Measurements from ENCODE around the gene AKR7A2.
"Not testable (repeated sequence)": the region's sequence is repeated elsewhere in the genome, so short reads cannot be mapped to it uniquely, and the experiment has no call there.

AKR7A2 gene

DNA sequence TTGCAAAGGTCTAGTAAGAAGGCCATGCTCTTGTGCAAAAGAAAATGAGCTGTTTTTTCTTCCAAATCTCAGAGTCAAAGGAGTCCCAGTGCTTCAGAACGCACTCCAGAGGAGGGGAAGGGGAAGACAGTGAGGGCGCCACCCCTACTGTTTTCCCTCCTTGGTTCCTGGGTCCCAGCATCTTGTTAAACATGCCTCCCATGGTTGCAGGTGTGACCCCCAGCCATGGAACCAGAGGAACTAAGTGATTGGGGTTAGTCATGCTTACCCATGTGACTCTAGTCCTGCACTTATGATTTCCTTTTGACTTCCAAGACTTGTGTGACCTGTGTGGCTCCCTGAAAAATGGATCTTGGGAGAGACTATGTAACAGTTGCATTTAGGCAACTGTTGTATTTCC, 17.3 kb downstream of the AKR7A2 start:
- no peak for DNase-seq

DNA sequence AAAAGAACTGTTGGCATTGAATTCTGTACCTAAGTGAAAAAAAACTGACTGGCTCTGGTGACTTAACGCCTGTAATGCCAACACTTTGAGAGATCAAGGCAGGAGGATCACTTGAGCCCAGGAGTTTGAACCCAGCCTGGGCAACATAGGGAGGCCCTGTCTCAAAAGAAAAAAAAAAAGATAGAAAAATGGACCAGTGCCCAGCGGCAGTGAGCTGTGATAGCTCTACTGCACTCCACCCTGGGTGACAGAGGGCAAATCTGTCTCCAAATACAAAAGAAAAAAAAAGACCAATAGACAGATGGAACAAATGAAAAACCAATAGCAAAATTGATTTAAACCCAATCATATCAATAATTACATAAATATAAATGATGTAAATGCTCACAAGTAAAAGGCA, 22.7 kb downstream of the AKR7A2 start:
- no peak for DNase-seq

DNA sequence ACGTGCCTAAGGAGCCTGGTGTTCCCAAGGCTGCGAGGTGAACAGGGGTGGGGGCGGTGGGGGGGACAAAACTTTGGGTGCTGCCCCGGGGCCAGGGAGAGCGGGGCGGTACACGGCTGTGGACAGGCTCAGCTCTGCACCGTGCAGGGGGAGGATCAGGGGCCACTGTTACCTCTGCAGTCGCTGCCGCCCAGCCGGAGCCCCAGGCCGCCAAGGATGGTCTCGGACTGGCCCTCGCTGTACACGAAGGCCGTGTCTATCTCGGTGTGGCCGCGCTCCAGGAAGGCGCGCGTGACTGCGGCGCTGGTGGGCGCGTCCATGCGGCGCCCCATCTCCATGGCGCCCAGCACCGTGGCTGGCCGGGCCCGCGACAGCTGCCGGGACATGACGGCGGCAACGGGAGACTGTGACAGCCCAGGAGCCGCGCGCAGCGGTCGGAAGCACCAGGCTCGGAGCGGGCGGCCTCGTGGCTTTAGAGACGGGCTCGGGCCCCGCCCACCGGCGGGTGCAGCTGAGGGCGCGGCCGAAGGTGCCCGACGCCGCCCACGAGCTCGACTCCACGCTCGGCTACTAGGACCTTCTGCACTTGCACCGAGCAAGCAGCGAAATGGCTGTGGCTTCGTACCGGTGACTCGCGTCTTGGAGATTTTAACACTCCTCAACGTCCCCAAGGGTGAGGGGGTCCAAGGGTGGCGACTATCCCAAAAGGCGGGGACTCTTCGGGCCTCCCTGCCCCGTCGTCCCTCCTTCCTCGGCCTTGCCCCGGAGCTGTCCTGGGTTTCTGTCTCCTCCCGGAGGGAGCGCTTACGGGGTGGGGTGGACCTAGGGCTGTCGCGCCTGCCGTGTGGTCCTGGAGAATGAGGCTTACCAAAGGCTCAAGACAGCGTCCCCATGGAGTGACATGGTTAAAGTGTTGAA, 23.4 kb downstream of the AKR7A2 start, which contains the start of gene AKR7A3:
Gene AKR7A3 (minus strand): TSS at position 447 of the 918 bp plus-strand sequence. CDS start 61 bp downstream, at position 386.
- DNase-seq = not testable (repeated sequence)

DNA sequence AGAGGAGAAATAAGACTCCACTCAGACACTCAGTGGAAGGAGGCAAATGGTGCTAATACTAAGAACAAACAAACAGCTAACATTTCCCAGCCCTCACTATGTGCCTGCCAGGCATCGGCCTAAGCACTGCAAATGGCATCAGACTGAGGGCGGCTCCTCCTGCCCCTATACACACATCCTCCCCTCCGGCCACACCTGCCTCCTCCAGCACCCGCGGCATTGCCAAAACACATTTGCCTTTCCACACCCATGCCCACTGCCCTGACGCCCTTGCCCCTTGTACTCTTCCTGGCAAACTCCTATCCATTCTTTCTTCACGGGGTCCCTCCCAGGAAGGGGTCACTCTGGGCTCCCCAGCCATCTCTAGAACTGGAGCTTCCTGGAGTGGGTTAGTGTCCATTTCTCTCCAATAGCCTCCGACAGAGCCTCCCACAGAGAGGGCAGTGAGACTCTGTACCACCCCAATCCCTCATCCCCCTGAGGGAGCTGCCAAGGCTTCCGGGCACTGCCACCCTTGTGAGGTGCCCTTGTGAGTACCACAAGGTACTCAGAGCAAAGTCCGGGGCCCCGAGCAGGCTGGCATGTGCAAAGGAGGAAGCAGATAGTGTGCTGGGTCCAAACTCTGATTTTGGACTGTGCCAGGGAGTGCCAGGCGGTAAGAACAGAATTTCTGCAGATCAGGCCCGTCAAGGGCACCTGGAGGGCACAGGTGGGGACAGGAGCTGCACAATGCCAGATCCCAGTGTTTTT, 24.3 kb downstream of the AKR7A2 start:
- DNase-seq = no peak

DNA sequence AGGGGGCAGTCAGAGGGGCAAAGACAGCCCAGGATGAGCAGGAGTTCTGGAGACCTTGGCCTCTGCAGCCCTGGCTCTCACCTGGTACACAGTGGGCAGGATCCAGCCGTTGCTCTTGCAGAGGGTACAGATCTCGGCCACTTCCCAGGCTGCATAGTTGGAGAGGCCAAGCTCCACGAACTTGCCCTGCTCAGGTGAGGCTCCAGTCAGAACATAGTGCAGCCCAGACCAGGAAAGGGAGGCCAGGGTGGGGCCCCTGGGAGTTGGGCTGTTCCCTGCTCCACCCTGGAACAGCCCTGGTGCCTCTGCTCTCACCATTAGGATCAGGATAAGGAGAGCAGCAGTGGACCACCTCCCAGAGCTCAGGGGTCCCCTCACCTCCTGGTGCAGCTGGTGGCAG, 26.1 kb downstream of the AKR7A2 start:
- not testable (repeated sequence) for DNase-seq

DNA sequence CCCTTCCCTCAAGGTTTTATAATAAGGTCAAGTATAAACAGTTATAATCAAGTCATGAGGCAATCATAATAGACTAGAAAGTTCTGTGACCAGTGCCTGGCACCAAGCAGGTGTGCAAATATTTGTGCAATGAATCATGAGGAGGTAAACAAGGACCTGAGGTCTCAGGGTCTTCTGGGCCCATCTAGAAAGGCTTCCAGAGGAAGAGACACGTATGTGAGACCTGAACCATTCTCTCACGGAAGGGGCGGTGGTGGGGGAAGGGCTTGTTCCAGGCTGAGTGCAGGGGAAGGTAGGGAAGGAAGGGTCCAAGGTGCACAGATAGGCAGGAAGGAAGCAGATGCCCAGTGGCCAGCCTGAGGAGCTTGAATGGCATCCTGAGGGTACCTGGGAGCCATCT, 26.6 kb downstream of the AKR7A2 start:
- not testable (repeated sequence) for DNase-seq

DNA sequence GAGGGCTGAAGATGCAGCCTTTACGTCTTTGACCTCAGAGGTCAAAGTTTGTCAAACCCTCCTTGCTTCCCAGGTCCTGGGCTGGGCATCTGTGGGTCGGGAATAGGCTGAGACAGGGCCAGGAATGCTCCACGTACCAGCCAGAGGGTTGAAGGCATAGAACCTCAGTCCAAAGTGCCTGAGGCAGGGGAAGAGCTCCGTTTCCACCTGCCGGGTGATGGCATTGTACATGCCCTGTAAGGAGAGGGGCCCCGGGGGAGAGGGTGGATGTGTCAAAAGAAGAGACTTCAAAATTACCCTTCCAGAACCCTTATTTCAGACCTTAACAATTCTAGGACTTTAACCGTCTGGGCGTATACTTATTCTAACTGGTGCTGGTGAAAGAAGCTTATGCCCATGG, 27.1 kb downstream of the AKR7A2 start:
- no peak for DNase-seq

DNA sequence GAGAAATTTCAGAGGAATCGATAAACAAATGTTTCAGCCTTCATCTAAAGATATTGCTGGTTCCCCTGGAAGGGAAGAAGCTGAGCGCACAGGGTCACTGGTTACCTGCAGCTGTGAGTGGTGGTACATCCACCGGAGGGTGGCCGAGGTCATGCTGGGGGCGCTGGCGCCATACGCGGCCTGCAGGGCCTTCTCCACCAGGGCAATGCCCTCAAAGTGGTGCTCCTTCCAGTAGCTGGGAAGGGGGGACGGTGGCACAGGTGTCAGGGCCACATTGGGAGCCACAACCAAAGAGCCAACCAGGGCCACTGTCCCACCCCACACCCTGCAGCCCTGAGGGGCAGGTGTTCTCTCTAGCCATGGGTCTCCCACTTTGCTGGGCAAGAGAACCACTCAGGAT, 28.1 kb downstream of the AKR7A2 start:
- no peak for DNase-seq

DNA sequence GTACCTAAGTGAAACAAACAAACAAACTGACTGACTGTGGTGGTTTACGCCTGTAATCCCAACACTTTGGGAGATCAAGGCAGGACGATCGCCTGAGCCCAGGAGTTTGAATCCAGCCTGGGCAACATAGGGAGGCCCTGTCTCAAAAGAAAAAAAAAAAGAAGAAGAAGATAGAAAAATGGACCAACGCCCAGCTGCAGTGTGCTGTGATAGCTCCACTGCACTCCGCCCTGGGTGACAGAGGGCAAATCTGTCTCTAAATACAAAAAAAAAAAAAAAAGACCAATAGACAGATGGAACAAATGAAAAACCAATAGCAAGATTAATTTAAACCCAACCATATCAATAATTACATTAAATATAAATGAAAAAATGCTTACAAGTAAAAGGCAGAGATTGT, 37.3 kb downstream of the AKR7A2 start:
- DNase-seq = no peak

DNA sequence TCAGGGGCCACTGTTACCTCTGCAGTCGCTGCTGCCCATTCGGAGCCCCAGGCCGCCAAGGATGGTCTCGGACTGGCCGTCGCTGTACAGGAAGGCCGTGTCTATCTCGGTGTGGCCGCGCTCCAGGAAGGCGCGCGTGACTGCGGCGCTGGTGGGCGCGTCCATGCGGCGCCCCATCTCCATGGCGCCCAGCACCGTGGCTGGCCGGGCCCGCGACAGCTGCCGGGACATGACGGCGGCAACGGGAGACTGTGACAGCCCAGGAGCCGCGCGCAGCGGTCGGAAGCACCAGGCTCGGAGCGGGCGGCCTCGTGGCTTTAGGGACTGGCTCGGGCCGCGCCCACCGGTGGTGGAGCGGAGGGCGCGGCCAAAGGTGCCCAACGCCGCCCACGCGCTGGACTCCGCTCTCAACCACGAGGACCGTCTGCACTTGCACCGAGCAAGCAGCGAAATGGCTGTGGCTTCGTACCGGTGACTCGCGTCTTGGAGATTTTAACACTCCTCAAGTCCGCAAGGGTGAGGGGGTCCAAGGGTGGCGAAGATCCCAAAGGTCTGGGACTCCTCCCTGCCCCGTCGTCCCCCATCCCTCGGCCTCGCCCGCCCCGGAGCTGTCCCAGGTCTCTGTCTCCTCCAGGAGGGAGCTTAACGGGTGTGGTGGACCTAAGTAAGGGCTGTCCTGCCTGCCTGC, 38.0 kb downstream of the AKR7A2 start:
- DNase-seq = not testable (repeated sequence)

DNA sequence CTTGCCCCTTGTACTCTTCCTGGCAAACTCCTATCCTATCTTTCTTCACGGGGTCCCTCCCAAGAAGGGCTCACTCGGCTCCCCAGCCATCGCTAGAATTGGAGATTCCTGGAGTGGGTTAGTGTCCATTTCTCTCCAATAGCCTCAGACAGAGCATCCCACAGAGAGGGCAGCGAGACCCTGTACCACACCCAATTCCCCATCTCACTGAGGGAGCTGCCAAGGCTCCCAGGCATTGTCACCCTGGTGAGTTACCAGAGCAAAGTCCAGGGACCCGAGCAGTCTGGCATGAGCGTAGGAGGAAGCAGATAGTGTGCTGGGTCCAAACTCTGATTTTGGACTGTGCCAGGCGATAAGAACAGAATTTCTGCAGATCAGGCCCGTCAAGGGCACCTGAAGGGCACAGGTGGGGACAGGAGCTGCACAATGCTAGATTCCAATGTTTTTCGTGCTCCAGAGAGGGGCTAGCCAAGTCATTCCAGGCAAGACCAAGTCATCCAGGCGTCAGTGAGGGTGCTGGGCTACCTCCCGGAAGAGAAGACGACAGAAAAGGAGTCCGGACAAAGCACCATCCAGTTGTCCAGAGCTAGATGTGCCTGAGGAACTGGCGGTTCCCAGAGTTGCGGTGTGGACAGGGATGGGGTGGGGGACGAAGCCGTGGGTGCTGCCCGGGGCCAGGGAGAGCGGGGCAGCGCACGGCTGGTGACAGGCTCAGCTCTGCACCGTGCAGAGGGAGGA, 38.7 kb downstream of the AKR7A2 start:
- no peak for DNase-seq

DNA sequence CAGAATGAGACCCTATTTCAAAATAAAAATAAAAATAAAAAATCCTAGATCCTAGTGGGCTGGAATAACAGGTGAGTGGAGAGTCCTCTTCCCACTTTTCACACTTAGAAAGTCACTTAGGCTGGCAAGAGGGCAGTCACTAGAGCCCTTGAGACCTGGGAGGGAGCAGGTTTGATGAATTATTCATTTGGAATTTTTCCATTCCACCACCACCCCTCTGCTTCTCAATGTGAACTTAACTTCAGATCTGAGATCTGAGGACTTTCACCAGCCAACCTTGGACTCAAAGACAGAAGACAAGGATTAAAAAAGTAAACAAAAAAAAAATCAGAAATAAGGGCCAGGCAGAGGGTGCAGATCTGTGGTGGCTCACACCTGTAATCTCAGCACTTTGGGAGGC, 39.9 kb downstream of the AKR7A2 start:
- no peak for DNase-seq

DNA sequence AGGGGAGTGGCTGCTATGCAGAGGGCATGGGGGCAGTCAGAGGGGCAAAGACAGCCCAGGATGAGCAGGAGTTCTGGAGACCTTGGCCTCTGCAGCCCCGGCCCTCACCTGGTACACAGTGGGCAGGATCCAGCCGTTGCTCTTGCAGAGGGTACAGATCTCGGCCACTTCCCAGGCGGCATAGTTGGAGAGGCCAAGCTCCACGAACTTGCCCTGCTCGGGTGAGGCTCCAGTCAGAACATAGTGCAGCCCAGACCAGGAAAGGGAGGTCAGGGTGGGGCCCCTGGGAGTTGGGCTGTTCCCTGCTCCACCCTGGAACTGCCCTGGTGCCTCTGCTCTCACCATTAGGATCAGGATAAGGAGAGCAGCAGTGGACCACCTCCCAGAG, 41.6 kb downstream of the AKR7A2 start:
- not testable (repeated sequence) for DNase-seq

DNA sequence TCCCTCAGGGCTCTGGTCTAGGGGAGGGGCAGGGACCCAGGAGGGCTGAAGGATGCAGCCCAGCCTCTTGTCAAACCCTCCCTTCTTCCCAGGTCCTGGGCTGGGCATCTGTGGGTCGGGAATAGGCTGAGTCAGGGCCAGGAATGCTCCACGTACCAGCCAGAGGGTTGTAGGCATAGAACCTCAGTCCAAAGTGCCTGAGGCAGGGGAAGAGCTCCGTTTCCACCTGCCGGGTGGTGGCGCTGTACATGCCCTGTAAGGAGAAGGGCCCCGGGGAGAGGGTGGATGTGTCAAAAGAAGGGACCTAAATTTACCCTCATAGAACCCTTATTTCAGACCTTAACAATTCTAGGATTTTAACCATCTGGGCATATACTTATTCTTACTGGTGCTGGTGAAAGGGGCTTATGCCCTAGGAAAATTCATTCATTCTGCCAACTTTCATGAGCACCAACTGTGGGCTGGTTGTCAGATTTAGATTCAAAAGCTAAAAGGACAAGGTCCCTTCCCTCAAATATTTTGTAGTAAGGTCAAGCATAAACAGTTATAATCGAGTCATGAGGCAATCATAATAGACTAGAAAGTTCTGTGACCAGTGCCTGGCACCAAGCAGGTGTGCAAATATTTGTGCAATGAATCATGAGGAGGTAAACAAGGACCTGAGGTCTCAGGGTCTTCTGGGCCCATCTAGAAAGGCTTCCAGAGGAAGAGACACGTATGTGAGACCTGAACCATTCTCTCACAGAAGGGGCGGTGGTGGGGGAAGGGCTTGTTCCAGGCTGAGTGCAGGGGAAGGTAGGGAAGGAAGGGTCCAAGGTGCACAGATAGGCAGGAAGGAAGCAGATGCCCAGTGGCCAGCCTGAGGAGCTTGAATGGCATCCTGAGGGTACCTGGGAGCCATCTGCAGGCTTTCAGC, 42.3 kb downstream of the AKR7A2 start:
- DNase-seq = not testable (repeated sequence)

DNA sequence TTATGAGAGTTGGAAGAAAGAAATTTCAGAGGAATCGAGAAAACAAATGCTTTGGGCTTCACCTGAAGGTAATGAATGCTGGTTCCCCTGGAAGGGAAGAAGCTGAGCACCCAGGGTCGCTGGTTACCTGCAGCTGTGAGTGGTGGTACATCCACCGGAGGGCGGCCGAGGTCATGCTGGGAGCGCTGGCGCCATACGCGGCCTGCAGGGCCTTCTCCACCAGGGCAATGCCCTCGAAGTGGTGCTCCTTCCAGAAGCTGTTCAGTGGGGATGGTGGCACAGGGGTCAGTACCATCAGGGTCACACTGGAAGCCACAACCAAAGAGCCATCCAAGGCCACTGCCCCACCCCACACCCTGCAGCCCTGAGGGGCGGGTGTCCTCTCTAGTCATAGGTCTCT, 43.5 kb downstream of the AKR7A2 start:
- no peak for DNase-seq

DNA sequence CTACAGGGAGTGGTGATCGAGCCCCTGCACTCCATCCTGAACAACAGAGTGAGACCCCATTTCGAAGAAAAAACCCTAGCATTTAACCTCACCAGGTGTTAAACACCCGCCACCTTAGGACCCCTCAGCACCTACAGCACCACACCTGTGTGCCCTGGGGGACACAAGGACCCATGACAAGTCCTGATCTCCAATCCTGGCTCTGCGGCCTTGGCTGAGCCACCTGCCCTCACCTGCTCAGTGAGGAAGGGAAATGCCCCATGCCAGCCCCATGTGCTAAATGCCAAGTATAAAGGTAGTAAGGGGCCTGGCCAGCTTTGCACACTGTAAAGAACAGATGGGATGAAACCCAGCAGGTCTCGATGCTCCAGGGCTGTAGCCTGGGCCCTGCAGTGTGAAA, 49.2 kb downstream of the AKR7A2 start:
- no peak for DNase-seq

DNA sequence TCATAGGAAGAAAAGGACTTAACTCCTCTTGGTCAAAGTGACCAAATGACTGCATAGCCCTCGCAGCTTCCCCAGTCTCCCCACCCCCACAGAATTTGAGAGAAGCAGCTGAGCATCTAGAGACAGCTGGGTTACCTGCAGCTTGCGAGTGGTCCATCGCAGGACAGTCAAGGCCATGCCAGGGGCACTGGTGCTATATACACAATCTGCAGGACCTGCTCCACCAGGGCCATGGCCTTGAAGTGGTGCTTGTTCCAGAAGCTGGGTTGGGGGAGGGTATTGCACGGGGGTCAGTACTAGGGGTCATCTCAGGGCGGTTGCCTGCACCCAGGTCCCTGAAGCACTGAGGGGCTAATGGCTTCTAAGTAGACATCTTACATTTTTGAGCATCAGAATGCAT, 49.9 kb downstream of the AKR7A2 start:
- no peak for DNase-seq

DNA sequence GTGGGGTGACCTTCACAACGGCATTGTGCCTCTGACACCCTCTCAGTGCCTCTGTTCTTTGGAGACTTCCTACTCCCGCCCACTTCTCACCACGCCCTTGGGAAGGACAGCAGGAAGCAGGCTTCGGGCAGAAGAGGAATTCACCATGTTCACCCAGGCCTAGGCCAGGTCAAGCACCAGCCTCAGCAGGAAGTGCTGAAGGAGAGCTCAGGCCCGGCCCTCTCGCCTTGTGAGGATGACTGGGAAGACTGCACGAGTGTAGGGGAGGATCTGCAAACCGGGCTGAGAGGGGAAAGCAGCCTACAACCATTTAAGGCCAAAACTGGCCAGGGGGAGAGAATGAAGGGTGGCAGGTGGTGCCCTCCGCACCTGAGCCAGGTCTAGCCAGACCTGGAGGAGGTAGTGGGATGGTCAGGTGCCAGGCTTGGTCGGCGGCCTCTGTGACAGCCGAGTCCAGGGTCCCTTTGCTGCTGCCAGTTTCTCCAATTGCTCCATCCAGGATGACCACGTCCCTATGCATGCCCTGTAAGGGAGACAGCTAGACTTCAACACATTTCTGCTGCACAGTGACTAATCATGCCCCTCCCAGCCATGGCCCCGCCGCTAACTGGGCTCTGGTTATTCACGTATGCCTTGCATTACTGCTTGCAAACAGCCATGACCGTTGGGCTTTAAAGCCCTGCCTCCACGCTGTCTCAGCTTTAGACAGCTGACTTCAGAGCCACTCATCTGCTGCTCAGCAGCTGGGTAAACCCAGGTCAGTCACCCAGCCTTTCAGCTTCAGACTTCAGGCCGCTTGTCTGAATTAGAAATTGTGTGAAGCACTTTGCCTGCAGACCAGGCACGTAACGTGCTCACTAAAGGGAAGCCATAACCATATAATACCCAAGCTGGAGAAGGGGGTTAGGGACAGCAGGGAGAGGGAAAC, 51.5 kb downstream of the AKR7A2 start:
- DNase-seq = no peak

DNA sequence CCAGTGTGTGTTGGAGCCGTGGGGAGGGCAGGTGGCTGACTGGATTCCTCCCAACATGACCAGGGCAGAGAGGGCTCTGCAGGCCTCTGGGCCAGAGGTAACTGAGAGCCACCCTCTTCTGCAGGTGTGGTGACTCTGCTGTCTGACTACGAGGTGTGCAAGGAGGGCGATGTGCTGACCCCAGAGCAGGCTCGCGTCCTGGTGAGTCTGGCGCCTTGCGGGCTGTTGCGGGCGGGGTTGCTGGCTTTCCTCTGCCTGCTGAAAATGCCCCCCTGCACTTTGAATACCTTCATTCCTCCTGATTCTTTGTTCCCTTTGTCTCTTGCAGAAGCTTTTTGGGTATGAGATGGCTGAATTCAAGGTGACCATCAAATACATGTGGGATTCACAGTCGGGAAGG, 53.6 kb downstream of the AKR7A2 start:
- DNase-seq = no peak

DNA sequence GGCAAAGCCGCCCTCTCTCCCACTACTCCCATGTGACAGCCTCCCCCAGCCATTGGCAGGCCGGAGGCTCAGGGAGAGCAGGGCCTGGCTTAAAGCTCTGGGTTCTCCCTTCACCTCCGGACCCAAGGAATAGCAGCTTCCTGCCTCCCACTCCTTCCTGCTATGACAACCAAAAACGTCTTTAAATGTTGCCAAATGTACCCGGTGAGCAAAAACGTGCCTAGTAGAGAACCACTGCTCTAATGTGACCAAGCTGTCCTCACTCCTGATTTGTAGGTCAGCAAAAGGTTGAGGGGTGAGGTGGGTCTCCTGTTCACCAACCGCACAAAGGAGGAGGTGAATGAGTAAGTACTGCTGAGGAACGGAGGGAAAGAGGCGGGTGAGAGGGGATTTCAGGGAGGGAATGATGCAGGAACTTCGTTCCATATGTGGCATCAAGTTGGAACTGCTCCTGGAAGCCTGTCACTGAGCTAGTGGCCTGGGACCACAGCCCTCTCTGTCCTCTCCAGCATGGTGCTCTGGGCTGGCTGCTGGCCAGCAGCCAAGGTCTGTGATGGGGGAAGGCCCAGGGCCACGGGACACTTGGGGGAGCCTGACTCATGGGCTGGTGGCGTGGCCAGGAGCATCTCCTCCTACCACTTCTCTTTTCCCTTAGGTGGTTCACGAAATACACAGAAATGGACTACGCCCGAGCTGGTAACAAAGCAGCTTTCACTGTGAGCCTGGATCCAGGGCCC, 54.6 kb downstream of the AKR7A2 start:
- no peak for DNase-seq
